HuH-7 (cell line): ENCODE data around the gene GHITM.
"Not testable (repeated sequence)": the region's sequence is repeated elsewhere in the genome, so short reads cannot be mapped to it uniquely, and the experiment has no call there.

Experiments
- DNase-seq: peaks from one replicate; pipeline ENCODE4 v3.0.0; 2011; ENCODE audit warnings: low spot score

GHITM gene

GRCh38 chr10:84139126-84140035, at the start of gene GHITM:
TSS of gene GHITM (plus strand) at chr10:84139509. CDS start at chr10:84141501, 1,992 bp downstream.
- peak; percentile 69 for DNase-seq

DNA sequence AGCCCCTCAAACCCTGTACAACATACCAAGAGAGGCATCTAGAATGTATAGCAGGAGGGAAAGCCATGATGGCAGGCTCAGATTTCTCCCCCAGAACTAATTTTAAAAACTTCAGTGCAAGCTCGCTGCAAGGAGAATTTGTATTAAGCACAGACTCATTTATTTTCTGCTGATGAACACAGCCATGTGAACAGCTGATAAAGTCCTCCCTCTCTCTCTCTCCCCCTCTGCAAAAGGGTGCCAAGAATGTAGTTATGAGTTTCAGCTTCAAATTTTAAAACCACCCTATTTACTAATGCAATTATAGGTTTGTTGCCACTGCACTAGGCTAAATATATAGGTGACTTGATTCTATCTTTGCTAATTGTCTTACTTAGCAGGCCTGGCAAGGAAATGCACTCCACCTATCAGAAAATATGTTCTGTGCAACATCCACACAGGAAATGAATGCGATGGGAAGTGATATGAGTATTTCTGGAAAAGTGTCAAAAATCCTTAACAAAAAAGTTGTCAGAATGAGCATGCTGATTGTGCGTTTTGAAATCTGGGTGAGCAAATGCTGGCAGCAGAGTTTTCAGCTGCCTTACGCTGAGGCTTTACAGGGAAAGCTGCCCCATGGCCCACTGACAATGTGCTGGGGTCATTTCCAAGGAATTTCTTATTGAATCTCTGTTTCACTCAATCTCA, 43.4 kb upstream of the GHITM start:
- DNase-seq = no peak

DNA sequence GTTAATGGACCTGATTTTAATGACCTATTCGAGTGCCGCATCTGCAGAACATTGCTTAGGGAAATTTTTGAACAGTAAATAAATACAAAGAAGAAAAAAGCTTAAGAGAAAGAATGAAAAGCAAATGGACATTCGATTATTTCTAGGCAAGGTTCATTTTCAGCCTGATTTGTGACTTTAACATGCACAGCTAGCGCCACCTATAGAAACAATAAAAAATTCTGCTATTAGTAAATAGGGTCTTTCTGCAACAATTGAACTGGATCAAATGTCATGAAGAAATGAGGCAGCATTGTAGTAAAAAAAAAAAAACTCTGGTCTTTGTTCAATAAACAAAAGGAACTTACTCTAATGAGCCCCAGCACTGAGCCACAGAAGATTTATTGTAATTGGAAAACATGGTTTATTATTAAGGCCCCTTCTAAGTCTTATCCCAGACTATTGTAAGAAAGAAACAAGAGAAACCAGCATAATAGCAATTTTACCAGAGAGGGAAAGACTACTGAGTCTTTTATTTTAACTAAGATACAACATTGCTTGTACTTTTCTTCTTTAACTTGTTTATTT, 41.4 kb upstream of the GHITM start:
- DNase-seq = peak; percentile 9

DNA sequence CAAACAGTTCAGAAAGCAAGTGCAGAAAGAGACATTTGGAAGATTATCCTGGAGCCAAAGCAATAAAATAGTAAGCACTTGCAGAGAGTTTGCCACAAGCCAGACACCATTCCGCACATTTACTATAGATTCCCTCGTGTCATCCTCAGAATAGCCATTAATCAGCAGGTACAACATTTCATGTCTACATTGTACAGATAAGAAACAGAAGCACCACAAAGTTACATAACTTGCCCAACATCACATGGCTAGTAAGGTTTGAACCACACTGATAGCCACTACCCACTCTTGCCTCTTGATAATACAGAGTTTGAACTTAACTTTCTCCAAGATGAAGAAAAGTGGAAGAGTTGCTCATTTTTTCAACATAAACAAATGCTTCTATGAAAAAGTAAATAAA, 40.6 kb upstream of the GHITM start:
- DNase-seq = no peak

- DNase-seq = no peak
Observed at GRCh38 chr10:84101042-84101441, 38.3 kb upstream of the GHITM start.

DNA sequence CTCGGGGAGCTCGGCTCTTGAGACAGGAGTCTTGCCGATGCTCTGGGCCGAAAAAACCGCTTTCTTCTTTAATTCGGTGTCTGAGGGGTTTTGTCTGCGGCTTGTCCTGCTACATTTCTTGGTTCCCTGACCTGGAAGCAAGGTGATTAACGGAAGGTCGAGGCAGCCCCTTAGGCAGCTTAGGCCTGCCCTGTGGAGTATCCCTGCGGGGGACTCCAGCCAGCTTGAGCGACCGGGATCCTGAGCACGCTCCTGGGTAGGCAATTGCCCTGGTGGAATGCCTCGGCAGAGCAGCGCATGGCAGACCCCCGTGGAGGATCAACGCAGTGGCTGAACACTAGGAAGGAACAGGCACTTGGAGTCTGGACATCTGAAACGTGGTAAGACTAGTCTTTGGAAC, 30.5 kb upstream of the GHITM start:
- no peak for DNase-seq

DNA sequence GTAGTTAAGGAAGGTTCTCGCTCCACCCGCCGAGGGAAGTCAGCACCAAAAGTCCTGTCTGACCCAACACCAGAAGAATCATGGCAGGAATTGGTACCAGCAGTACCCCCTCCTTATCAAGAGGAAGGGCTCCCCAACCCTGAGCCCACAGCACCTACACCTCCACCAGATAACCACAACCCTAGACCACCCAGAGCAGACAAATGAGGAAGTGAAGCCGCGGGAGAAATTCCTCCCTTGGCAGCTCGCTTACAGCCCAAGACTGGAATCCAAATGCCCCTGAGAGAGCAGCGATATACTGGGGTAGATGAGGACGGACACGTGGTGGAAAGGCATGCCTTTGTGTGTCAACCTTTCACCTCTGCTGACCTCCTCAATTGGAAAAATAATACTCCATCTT, 29.5 kb upstream of the GHITM start:
- DNase-seq = not testable (repeated sequence)

GRCh38 chr10:84113468-84113867, 25.8 kb upstream of the GHITM start:
- DNase-seq = not testable (repeated sequence)

DNA sequence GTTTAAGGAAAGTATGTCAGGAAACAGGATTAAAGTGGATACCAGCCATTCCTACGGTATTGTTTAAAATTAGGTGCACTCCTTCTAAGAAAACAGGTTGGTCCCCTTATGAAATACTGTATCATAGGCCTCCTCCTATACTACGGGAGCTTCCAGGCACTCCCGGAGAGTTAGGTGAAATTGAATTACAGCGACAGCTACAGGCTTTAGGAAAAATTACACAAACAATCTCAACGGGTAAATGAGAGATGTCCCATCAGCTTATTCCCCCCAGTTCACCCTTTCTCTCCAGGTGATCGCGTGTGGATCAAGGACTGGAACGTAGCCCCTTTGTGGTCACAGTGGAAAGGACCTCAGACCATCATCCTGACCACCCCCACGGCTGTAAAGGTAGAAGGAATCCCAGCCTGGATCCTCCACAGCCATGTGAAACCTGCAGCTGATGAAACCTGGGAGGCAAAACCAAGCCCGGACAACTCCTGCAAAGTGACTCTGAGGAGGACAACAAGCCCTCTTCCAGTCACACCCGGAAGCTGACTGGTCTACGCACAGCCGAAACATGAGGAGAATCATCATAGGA, 25.1 kb upstream of the GHITM start:
- DNase-seq = peak; percentile 8

DNA sequence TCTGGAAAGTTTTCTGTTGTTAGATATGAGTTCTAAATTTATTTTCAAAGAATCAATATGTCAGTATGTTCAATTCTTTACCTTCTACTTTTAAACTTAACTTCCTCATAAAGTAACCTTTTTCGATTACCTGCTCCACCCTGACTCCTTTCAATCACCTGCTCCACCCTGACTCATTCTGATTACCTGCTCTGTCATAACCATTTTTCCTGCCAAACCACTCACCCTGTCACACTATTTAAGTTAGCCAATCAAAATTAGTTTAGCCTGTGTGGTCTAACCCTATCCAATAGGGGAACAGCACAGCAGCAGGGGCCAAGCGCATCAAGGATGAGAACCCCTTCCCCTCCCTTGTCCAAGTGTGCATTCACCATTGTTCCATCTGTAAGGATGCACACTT, 22.1 kb upstream of the GHITM start:
- not testable (repeated sequence) for DNase-seq

GRCh38 chr10:84117686-84118394, 21.5 kb upstream of the GHITM start:
- DNase-seq = no peak

- no peak for DNase-seq
Observed at GRCh38 chr10:84118395-84119006, 20.8 kb upstream of the GHITM start.

GRCh38 chr10:84123362-84123761, 15.9 kb upstream of the GHITM start:
- DNase-seq = no peak

- DNase-seq = not testable (repeated sequence)
Observed at GRCh38 chr10:84125910-84126784, 13.2 kb upstream of the GHITM start.

DNA sequence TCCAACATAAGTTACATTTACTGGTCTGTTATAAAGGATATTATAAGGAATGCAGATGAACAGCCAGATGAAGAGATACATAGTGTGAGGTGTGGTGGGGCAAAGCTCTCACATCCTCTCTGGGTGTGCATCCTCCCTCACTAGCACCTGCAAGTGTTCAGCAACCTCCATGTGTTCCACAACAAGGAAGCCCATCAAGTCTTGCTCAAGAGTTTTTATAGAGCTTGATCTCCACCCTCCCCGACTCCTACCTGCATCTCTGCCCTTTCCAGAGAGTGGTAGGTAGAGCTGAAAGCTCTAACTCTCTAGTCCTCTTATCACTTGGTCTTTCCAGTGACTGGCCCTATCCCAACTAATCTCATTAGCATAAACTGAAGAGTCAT, 12.5 kb upstream of the GHITM start:
- DNase-seq = no peak

DNA sequence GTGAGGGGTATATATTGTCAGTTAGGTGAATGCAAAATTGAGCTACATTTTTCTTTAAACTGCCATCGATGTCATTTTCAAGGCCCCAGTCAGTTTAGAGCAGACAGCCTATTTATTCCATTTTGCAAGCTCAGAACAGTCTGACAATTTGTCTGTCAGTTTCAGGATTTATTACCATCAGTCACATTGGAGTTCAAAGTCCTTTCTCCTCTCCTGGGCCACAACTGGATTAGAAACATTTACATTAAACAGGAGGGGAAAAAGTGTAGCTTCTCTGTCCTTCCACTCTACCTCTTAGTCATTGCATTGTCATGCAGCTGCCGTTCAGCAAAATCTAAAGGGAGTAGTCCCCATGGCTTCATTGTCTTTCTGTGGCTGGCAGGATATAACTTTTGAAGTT, 3.5 kb upstream of the GHITM start:
- peak; percentile 47 for DNase-seq

GRCh38 chr10:84137811-84138210, 1.5 kb upstream of the GHITM start:
- no peak for DNase-seq

GRCh38 chr10:84138478-84139125, 707 bp upstream of the GHITM start:
- peak; percentile 8 for DNase-seq

- DNase-seq = peak; percentile 15
Observed at GRCh38 chr10:84140036-84140379, 699 bp downstream of the GHITM start.

GRCh38 chr10:84147347-84147746, 8.0 kb downstream of the GHITM start:
- no peak for DNase-seq
